SW480 (cell line): ENCODE measurements around the gene NDUFV1.
"Not testable (repeated sequence)": the region's sequence is repeated elsewhere in the genome, so short reads cannot be mapped to it uniquely, and the experiment has no call there.

Experiments used
- DNase-seq: peaks from one replicate; pipeline ENCODE4 v3.0.0-alpha.2; 2016; ENCODE audit warnings: low spot score

The NDUFV1 gene

GRCh38 chr11:67657300-67657699 lies 50.6 kb downstream of the NDUFV1 start:
- DNase-seq: no peak

- DNase-seq: not testable (repeated sequence)
Observed at GRCh38 chr11:67659651-67660165, 53.0 kb downstream of the NDUFV1 start.

- not testable (repeated sequence) for DNase-seq
Observed at GRCh38 chr11:67660752-67661151, 54.0 kb downstream of the NDUFV1 start.
